HepG2 (cell line): Measurements from ENCODE around the gene CNNM3. TPM values are rescaled to one million over a fixed set of nuclear protein-coding genes. Genes with fewer than 3 reads are reported as not detected.

Experiments
- ATAC-seq: fragments of 200-7000 bp; cut with Tn5 transposase; 3 replicates; pipeline ENCODE4 v1.9.1; 2020; ENCODE audit warnings: mild to moderate bottlenecking, moderate library complexity
- BruUV-seq: library from RNA; stranded (reverse); fragments of 400-500 nt; replicated peaks from 2 replicates; lab custom pipeline; 2021; lab: Mats Ljungman, UMichigan
- CTCF ChIA-PET: fragments of 300-600 bp; formaldehyde crosslinking; extraction: SDS; loops from one replicate; lab custom pipeline; 2021; ENCODE audit warnings: low total read pairs, inconsistent platforms, low intra/inter-chr PET ratio; lab: Yijun Ruan, JAX
- POLR2A ChIA-PET: fragments of 350-600 bp; sonication (Branson Sonifier 250); formaldehyde crosslinking; loops from one replicate; lab custom pipeline; 2020; ENCODE audit warnings: antibody characterized with exemption, inconsistent platforms; lab: Yijun Ruan, JAX
- DNase-seq: peaks from one replicate; pipeline ENCODE4 v3.0.0-alpha.2; 2015; ENCODE audit warnings: low spot score
- FAIRE-seq: peaks from 3 replicates; lab custom pipeline; 2011; peaks lifted over from hg19 to GRCh38; lab: Jason Lieb, UNC
- H2AFZ ChIP-seq: one replicate; pipeline ENCODE4 v1.6.1; 2011; ENCODE audit warnings: low read length, inconsistent platforms
- H3K27ac ChIP-seq: fragments of 300-600 bp; 3 replicates; pipeline ENCODE4 v1.8.0; 2011; ENCODE audit warnings: mixed run types, mild to moderate bottlenecking, mixed read lengths, low read length, inconsistent platforms; ENCODE audit not compliant: insufficient read depth; ENCODE audit errors: extremely low read length
- H3K27me3 ChIP-seq, 2 experiments: fragments of 200-600 bp in 1 of 2; 2 replicates in 1 of 2; 3 replicates in 1 of 2; pipeline versions ENCODE4 v1.6.0 to v1.8.0; 2011; ENCODE audit warnings: low read length in 2 of 2, mild to moderate bottlenecking in 2 of 2, moderate library complexity in 2 of 2, inconsistent platforms in 1 of 2; ENCODE audit not compliant: insufficient read depth in 2 of 2, control insufficient read depth in 1 of 2
- H3K36me3 ChIP-seq, 2 experiments: fragments of 200-600 bp in 1 of 2; replicated peaks in 1 of 2; 2 replicates in 1 of 2; 3 replicates in 1 of 2; pipeline versions ENCODE4 v1.5.1 to v1.8.0; 2011; ENCODE audit warnings: low read length in 2 of 2, inconsistent platforms in 1 of 2; ENCODE audit not compliant: insufficient read depth in 2 of 2, control insufficient read depth in 1 of 2
- H3K4me1 ChIP-seq: 2 replicates; pipeline ENCODE4 v1.5.1; 2012; ENCODE audit warnings: low read length, inconsistent platforms; ENCODE audit not compliant: insufficient read depth
- H3K4me2 ChIP-seq: 2 replicates; pipeline ENCODE4 v1.6.0; 2011; ENCODE audit warnings: low read depth, low read length, inconsistent platforms
- H3K4me3 ChIP-seq, 3 experiments: fragments of 200-600 bp in 1 of 3; sonication (generic), shearing (Covaris generic) in 1 of 3; replicated peaks in 1 of 3; 2 replicates each; pipeline ENCODE4 v1.5.1; 2011 to 2016; ENCODE audit warnings: low read length in 3 of 3, inconsistent platforms in 2 of 3, low read depth in 2 of 3, mild to moderate bottlenecking in 2 of 3, control low read depth in 1 of 3, mixed read lengths in 1 of 3; ENCODE audit not compliant: insufficient read depth in 1 of 3
- H3K79me2 ChIP-seq: one replicate; pipeline ENCODE4 v1.6.1; 2011; ENCODE audit warnings: low read length, inconsistent platforms; ENCODE audit not compliant: insufficient read depth
- H3K9ac ChIP-seq: 2 replicates; pipeline ENCODE4 v1.6.0; 2011; ENCODE audit warnings: mild to moderate bottlenecking, low read depth, low read length, inconsistent platforms; ENCODE audit not compliant: insufficient read depth
- H3K9me3 ChIP-seq: 2 replicates; pipeline ENCODE4 v1.5.1; 2012; ENCODE audit warnings: mild to moderate bottlenecking, low read length
- H4K20me1 ChIP-seq: 2 replicates; pipeline ENCODE4 v1.6.0; 2011; ENCODE audit warnings: inconsistent platforms, mild to moderate bottlenecking, low read length, moderate library complexity; ENCODE audit not compliant: insufficient read depth
- AFF4 ChIP-seq: sonication (generic); formaldehyde crosslinking; IDR thresholded peaks from 2 replicates; pipeline ENCODE4 v1.4.0; 2020; ENCODE audit warnings: missing genetic modification reagents
- AGO2 ChIP-seq: fragments of 200-400 bp; formaldehyde crosslinking; optimal IDR thresholded peaks from 2 replicates; pipeline ENCODE3; 2017; ENCODE audit warnings: mild to moderate bottlenecking, low read depth, low read length, moderate library complexity
- ARNTL ChIP-seq: sonication (generic); formaldehyde crosslinking; IDR thresholded peaks from 2 replicates; pipeline ENCODE4 v1.4.0; 2020; ENCODE audit warnings: mild to moderate bottlenecking, missing genetic modification reagents
- POLR2A ChIP-seq, 2 experiments: IDR thresholded peaks; 2 replicates each; pipeline ENCODE4 v1.6.1; 2011; ENCODE audit warnings: low read depth in 2 of 2, low read length in 2 of 2, mild to moderate bottlenecking in 1 of 2, moderate library complexity in 1 of 2; ENCODE audit not compliant: insufficient read depth in 1 of 2
- RBM22 ChIP-seq: fragments of 200-400 bp; formaldehyde crosslinking; optimal IDR thresholded peaks from 2 replicates; pipeline ENCODE3; 2017; ENCODE audit warnings: mild to moderate bottlenecking, low read length, moderate library complexity
- SOX13 ChIP-seq, 3 experiments: fragments of 450-650 bp in 1 of 3; sonication (generic) in 1 of 3; formaldehyde crosslinking in 1 of 3; IDR thresholded peaks in 2 of 3; conservative IDR thresholded peaks in 1 of 3; 2 replicates each; pipeline versions ENCODE4 v1.5.0 to v1.6.1; 2016 to 2020; ENCODE audit warnings: antibody characterized with exemption in 1 of 3, mild to moderate bottlenecking in 1 of 3, missing compliant biosample characterization in 1 of 3, missing genetic modification reagents in 1 of 3, moderate library complexity in 1 of 3
- TBX2 ChIP-seq: sonication (generic); formaldehyde crosslinking; IDR thresholded peaks from 2 replicates; pipeline ENCODE4 v1.5.0; 2020; ENCODE audit warnings: missing genetic modification reagents, mild to moderate bottlenecking, borderline replicate concordance
- THAP8 ChIP-seq: sonication (generic); formaldehyde crosslinking; IDR thresholded peaks from 2 replicates; pipeline ENCODE4 v1.5.1; 2020; ENCODE audit warnings: missing genetic modification reagents, mild to moderate bottlenecking, borderline replicate concordance
- ZNF501 ChIP-seq: sonication (generic); formaldehyde crosslinking; IDR thresholded peaks from 2 replicates; pipeline ENCODE4 v1.5.1; 2020; ENCODE audit warnings: mild to moderate bottlenecking, moderate library complexity, missing genetic modification reagents
- WGBS: methylation state at CpG from one replicate; pipeline ENCODE4 v1.1.6; 2017; ENCODE audit warnings: low lambda C conversion rate; 5-methylcytosine and 5-hydroxymethylcytosine counted together
- in situ Hi-C: cut with HindIII; loops from 2 replicates; pipeline ENCODE4 v1.10.0; 2017; ENCODE audit warnings: low pct_unique_long_range_greater_than_20kb; ENCODE audit not compliant: extremely low pct_ligation_motif_present
- intact Hi-C: fragments of 100-400 bp; cut with micrococcal nuclease; formaldehyde crosslinking; loops from one replicate; pipeline ENCODE4 v1.10.0; 2022; ENCODE audit not compliant: unreplicated experiment
- polyA plus RNA-seq, 8 experiments: library from polyadenylated mRNA; depleted of rRNA in 3 of 8; stranded (reverse) in 7 of 8; unstranded in 1 of 8; fragments of >200 nt; fragmentation: Illumina TruSeq in 4 of 8; extraction: Trizol in 4 of 8; gene quantifications; 2 replicates each; pipeline versions ENCODE4 v1.2.1 to v1.2.3, GENCODE V29; 2011 to 2016; ENCODE audit warnings: low read depth in 4 of 8, missing spikeins in 1 of 8, mixed read lengths in 1 of 8; ENCODE audit not compliant: insufficient read depth in 1 of 8
- total RNA-seq, 5 experiments: library from RNA; depleted of rRNA; stranded (reverse); fragments of >200 nt; fragmentation: Illumina TruSeq; extraction: Trizol; gene quantifications; 2 replicates each; pipeline ENCODE4 v1.2.3, GENCODE V29; 2016; ENCODE audit warnings: low read depth in 1 of 5

The CNNM3 gene
- total and polyA plus RNA-seq, 2 of the 13 experiments (the other 11 are each of a cell fraction or from before 2014, with no cell fraction given) = 21.2 to 27.9 TPM

GRCh38 chr2:96828874-96829273, 12.8 kb downstream of the CNNM3 start:
- H3K79me2 ChIP-seq = peaks cover 19% of the 10 kb centered on the region
- H3K9ac ChIP-seq = no peak overlapping the region
- WGBS = 96% methylated on average over 13 of the region's 13 CpGs
- ATAC-seq (no peak), FAIRE-seq (no peak), DNase-seq (no peak)
- in situ Hi-C loops = no loop called here
- H3K27ac ChIP-seq = no peak overlapping the region
- H3K4me2 ChIP-seq = no peak overlapping the region
- H3K9me3 ChIP-seq = no peaks in the 10 kb centered on the region
- ChIA-PET POLR2A (interaction anchor here (2.0 kb wide), 1 partner anchor 10 kb away, joined by 5 read pairs; no protein-coding TSS in a partner anchor), CTCF (no interaction called here)
- H3K36me3 ChIP-seq = peaks cover 62 to 91% of the 10 kb centered on the region in 2 experiments
- no peak overlapping the region for H3K4me3 ChIP-seq
- H2AFZ ChIP-seq = no peak overlapping the region
- H3K4me1 ChIP-seq = peaks cover 9% of the 10 kb centered on the region
- intact Hi-C loops = no loop called here
- H3K27me3 ChIP-seq = no peaks in the 10 kb centered on the region
- no TSS peak for BruUV-seq
- H4K20me1 ChIP-seq = peaks cover 28% of the 10 kb centered on the region
- TF ChIP-seq RBM22 (peak; percentile 17), ARNTL (no peak), POLR2A (IDR thresholded peaks at IDR 0.05; ENCODE audit: insufficient read depth in 1 of 2, low read depth in 2 of 2, low read length in 2 of 2) (peak in 1 of 2 experiments; percentile 29; a peak in 1 of 4 replicates), THAP8 (CRISPR knock-in tag) (no peak), ZNF501 (no peak)

- no peak for TF ChIP-seq AFF4 (CRISPR knock-in tag)
- TF ChIP-seq TBX2 (CRISPR knock-in tag) = no peak
- TF ChIP-seq AGO2 = peak; percentile 27
- no peak for TF ChIP-seq SOX13 (IDR thresholded peaks at IDR 0.05)
- no peak for TF ChIP-seq SOX13 (CRISPR knock-in tag; conservative IDR thresholded peaks at IDR 0.05 in 1 of 2, IDR thresholded peaks at IDR 0.05 in 1 of 2)
- peak; percentile 56 for TF ChIP-seq RBM22
- Histone ChIP-seq H3K79me2 (peaks cover 6% of the 10 kb centered on the region), H3K4me1 (no peaks in the 10 kb centered on the region), H3K36me3 (peaks cover 65 to 89% of the 10 kb centered on the region in 2 experiments), H2AFZ (no peak overlapping the region), H3K27ac (no peak overlapping the region), H3K27me3 (no peaks in the 10 kb centered on the region), H3K4me2 (no peak overlapping the region), H4K20me1 (peaks cover 15% of the 10 kb centered on the region), H3K4me3 (no peak overlapping the region), H3K9me3 (no peaks in the 10 kb centered on the region), H3K9ac (no peak overlapping the region)
- FAIRE-seq = no peak
- 95% methylated on average over 5 of the region's 5 CpGs for WGBS
- in situ Hi-C loops = no loop called here
- intact Hi-C loops = no loop called here
- POLR2A ChIA-PET = no interaction called here
- no peak for DNase-seq
- no TSS peak for BruUV-seq
- ATAC-seq = no peak
- CTCF ChIA-PET = no interaction called here
Measured at GRCh38 chr2:96830044-96830562, 14.0 kb downstream of the CNNM3 start.
